Measurements from ENCODE around the gene FAM83D.

- no peak for TF ChIP-seq POLR2A (IDR thresholded peaks at IDR 0.05)
- TF ChIP-seq CTCF (IDR thresholded peaks at IDR 0.05), result no peak
These were observed 49.4 kb downstream of the FAM83D start for GRCh38 chr20:38975539-38976120.

Measured in heart left ventricle (tissue), 13 donors.